Chondrocyte (in vitro differentiated cells): ENCODE results near the gene PREX1. TPM values are rescaled to one million over a fixed set of nuclear protein-coding genes. Genes with fewer than 3 reads are reported as not detected.

ENCODE experiments used
- DNase-seq: peaks from one replicate; pipeline ENCODE4 v3.0.0; 2021; ENCODE audit warnings: mixed read lengths, low spot score
- H3K27ac Mint-ChIP-seq: one replicate; pipeline ENCODE4 v1.8.0; 2021; ENCODE audit warnings: mild to moderate bottlenecking, moderate library complexity, mixed read lengths; ENCODE audit not compliant: unreplicated experiment
- H3K27me3 Mint-ChIP-seq: 2 replicates; pipeline ENCODE4 v1.8.0; 2021; ENCODE audit warnings: low read depth, mixed read lengths
- H3K36me3 Mint-ChIP-seq: 2 replicates; pipeline ENCODE4 v1.8.0; 2021; ENCODE audit warnings: low read depth, mixed read lengths
- H3K4me1 Mint-ChIP-seq: 2 replicates; pipeline ENCODE4 v1.8.0; 2021; ENCODE audit warnings: low read depth, mild to moderate bottlenecking, mixed read lengths
- H3K4me3 Mint-ChIP-seq: one replicate; pipeline ENCODE4 v1.8.0; 2021; ENCODE audit warnings: mild to moderate bottlenecking, moderate library complexity, mixed read lengths; ENCODE audit not compliant: unreplicated experiment
- H3K9me3 Mint-ChIP-seq: 2 replicates; pipeline ENCODE4 v1.8.0; 2021; ENCODE audit warnings: low read depth, mixed read lengths
- CTCF ChIP-seq: fragments of 200-600 bp; sonication (generic); IDR thresholded peaks from 2 replicates; pipeline ENCODE4 v1.5.0; 2021; ENCODE audit warnings: antibody characterized with exemption, mild to moderate bottlenecking, moderate library complexity
- total RNA-seq: library from RNA; stranded (reverse); gene quantifications from 3 replicates; pipeline ENCODE4 v1.2.1, GENCODE V29; 2021

The PREX1 gene
- total RNA-seq, 1 donor from 2014 or later, result 3.0 TPM

DNA sequence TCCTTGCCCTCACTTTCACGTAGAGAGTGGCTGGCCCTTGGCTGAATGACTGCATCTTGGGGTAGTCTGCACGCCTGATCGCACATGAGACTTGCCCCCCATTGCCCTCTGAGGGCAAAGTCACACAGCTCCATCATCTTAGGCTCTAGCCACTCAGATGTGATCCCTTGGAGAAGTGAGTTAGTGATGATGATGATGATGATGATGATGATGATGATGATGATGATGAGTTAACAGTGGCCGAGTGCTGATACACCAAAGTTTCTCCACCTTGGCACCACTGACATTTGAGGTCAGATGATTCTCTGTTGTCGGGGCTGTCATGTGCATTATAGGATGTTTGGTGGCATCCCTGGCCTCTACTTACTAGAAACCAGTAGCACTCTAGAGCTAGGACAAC, 84.0 kb downstream of the PREX1 start:
- TF ChIP-seq CTCF, result no peak
- Mint-ChIP-seq H3K9me3 (no peaks in the 10 kb centered on the region), H3K27me3 (peaks cover 4% of the 10 kb centered on the region), H3K4me3 (no peak overlapping the region), H3K27ac (no peak overlapping the region), H3K36me3 (peaks cover 9% of the 10 kb centered on the region), H3K4me1 (peaks cover 7% of the 10 kb centered on the region)
- peak; percentile 55 for DNase-seq

GRCh38 chr20:48742912-48743680, 84.7 kb downstream of the PREX1 start:
- H3K4me3 Mint-ChIP-seq, result no peak overlapping the region

GRCh38 chr20:48742233-48742632, 85.6 kb downstream of the PREX1 start:
- Mint-ChIP-seq H3K27me3 (peaks cover 3% of the 10 kb centered on the region), H3K4me1 (peaks cover 9% of the 10 kb centered on the region), H3K9me3 (no peaks in the 10 kb centered on the region), H3K4me3 (no peak overlapping the region), H3K27ac (no peak overlapping the region), H3K36me3 (peaks cover 9% of the 10 kb centered on the region)
- no peak for TF ChIP-seq CTCF
- DNase-seq, result no peak

More at GRCh38 chr20:48742912-48743680, 84.7 kb downstream of the PREX1 start:
- DNase-seq, result peak; percentile 44
- Mint-ChIP-seq H3K27me3 (peaks cover 3% of the 10 kb centered on the region), H3K36me3 (peaks cover 9% of the 10 kb centered on the region), H3K9me3 (no peaks in the 10 kb centered on the region), H3K27ac (no peak overlapping the region), H3K4me1 (peaks cover 9% of the 10 kb centered on the region)
- TF ChIP-seq CTCF, result no peak

DNA sequence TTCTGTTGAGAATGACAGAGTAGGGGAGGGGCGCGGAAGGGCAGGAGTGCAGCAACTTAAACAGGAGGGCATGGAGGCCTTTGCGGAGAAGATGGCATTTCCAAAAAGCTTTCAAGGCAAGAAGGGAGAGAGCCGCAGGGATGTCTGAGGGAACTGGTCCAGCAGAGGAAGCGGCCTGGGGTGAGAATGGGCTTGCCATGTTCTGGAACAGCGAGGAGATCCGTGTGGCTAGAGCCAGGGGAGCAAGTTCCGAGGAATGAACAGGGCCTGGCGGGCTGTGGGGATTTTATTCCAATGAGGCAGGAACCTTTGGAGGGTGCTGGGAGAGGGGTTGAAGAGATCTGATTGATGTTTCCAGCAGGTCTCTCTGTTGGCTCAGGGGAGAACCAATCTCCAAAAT, 86.1 kb downstream of the PREX1 start:
- Mint-ChIP-seq H3K4me1 (peaks cover 9% of the 10 kb centered on the region), H3K27me3 (peaks cover 3% of the 10 kb centered on the region), H3K36me3 (peaks cover 9% of the 10 kb centered on the region), H3K27ac (no peak overlapping the region), H3K9me3 (no peaks in the 10 kb centered on the region), H3K4me3 (no peak overlapping the region)
- no peak for TF ChIP-seq CTCF
- DNase-seq, result peak; percentile 40

- DNase-seq, result no peak
- H3K36me3 Mint-ChIP-seq, result peaks cover 9% of the 10 kb centered on the region
- H3K4me1 Mint-ChIP-seq, result peaks cover 9% of the 10 kb centered on the region
- H3K4me3 Mint-ChIP-seq, result no peak overlapping the region
- no peak for TF ChIP-seq CTCF
- no peak overlapping the region for H3K27ac Mint-ChIP-seq
- H3K9me3 Mint-ChIP-seq, result no peaks in the 10 kb centered on the region
- peaks cover 3% of the 10 kb centered on the region for H3K27me3 Mint-ChIP-seq
Measured at GRCh38 chr20:48740712-48741111, 87.1 kb downstream of the PREX1 start.
